NCI-H2196 treated with DMSO at 0.1 percent for 48 hours (cell line): ENCODE data around the gene ACOT7.
"Not testable (repeated sequence)": the region's sequence is repeated elsewhere in the genome, so short reads cannot be mapped to it uniquely, and the experiment has no call there.

Source experiments
- DNase-seq: peaks from one replicate; lab custom pipeline; 2025; ENCODE audit not compliant: unreplicated experiment; lab: John Stamatoyannopoulos, UW

Gene ACOT7

GRCh38 chr1:6316240-6317097, 77.1 kb downstream of the ACOT7 start:
- DNase-seq: no peak

- DNase-seq: no peak
These were observed 79.1 kb downstream of the ACOT7 start for GRCh38 chr1:6314503-6314902.

GRCh38 chr1:6313393-6314200, 80.0 kb downstream of the ACOT7 start:
- no peak for DNase-seq

DNA sequence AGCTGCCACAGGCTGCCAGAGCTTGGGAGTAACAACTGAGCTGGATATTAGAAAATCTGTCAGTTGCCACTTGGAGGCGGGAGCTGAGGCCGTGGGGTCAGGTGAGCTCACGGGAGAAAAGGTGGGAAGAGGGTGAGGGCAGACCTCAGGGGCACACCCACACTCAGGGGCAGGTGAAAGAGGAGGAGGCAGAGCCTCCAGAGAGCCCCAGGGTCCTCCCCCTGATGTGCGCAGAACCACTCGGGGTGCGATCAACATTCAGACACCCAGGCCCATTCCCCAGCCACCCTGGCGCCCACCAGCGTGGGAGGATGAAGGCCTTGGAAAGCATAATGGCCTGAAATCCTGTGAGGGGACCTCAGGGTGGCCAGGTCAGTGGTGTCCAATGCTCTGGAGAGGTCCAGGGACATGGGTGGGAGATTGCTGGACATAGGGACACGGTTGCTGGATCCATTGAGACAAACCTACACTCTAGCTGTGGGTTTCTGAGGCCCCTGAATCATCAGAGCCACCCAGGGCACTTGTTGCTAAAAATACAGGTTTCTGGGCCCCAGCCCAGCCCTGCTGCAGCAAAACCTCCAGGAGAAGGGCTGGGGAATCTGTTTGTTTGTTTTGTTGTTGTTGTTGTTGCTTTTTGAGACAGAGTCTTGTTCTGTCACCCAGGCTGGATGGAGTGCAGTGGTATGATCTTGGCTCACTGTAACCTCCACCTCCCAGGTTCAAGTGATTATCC, 83.3 kb downstream of the ACOT7 start:
- DNase-seq: no peak

DNA sequence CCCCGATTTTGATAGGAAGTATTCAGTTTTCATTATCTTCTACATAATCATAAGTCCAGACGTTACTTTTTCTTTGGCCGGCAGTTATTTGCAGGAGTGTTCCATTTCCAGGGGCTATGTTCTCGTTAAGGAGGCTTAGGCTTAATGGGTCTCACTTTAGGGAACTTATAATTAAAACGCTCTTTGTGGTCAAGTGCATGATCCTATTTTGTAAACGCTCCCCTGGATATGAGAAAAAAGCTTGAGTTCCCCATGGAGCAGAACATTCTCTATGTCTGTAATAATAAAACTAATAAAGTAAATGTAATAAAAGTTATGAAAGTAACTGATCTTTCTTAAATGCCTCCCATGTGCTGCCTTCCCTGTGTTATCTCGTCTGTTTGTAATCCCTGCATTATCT, 84.0 kb downstream of the ACOT7 start:
- DNase-seq: no peak

GRCh38 chr1:6308449-6308848, 85.1 kb downstream of the ACOT7 start:
- no peak for DNase-seq

- not testable (repeated sequence) for DNase-seq
These were observed 85.9 kb downstream of the ACOT7 start for GRCh38 chr1:6307682-6308081.

DNA sequence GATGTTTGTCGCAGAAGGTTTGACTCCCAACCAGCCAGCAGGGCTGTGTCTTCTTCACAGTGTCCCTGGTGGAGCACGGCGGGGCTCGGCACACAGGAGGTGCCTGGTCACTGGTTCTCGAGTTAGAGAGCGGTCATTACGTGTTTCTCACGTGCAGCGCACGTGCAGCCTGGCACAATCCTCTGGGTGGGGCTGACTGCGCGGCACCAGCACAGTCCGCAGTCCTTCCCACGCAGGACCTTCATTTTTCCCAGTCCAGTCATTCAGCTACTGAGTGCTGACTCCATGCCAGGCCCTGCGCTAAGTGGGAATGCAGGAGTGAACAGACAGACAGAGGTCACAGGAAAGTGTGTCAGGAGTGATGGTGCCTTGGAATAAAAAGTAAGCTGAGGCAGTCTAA, 86.5 kb downstream of the ACOT7 start:
- no peak for DNase-seq

DNA sequence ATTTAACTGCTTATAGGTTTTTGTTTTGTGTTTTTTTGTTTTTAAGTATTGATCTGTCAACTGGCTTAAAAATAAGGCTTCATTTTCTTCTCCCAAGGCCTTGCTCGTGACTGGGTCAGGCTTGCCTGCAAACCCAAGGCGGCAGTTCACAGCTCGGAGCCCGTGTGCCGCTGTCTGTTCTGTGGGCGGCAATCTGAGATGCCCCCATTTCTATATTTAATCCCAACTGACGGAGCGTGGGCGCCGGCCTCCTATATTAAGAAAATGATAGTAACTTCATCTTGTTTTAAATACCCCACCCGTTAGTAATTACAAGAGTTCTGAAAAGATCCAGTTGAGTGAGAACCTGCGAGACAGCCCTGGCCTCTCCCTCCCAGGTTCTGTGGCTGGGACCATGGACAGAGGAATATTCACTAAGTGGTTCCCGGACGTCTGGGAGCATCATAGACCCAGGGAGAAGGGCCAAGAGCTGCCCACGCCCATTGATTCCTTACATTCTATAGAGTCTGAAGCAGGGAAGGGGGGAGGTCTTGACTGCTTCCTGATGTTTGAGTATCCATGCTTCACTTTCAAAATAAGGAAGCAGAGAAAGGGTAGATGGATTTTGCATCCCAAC, 90.1 kb downstream of the ACOT7 start:
- no peak for DNase-seq

- DNase-seq: no peak
These were observed 91.0 kb downstream of the ACOT7 start for GRCh38 chr1:6302568-6302967.

DNA sequence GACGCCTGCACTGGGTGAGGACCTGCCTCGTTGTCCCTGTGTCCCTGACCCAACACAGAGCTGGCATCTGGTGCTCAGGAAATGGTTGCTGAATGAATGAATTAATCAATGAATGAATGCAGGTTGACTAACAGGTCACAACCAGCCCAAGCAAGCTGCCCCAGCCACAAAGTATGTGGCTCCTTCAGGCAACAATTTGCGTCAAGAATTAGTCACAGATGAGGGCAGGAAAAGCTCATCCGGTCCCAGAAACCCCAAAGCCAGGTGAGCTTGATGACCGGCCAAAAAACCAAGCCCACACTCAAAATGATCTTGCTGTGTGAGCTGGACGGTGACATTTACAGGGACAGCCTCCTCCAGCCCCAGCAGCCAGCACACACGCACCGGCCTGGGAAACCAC, 92.0 kb downstream of the ACOT7 start:
- DNase-seq: no peak

DNA sequence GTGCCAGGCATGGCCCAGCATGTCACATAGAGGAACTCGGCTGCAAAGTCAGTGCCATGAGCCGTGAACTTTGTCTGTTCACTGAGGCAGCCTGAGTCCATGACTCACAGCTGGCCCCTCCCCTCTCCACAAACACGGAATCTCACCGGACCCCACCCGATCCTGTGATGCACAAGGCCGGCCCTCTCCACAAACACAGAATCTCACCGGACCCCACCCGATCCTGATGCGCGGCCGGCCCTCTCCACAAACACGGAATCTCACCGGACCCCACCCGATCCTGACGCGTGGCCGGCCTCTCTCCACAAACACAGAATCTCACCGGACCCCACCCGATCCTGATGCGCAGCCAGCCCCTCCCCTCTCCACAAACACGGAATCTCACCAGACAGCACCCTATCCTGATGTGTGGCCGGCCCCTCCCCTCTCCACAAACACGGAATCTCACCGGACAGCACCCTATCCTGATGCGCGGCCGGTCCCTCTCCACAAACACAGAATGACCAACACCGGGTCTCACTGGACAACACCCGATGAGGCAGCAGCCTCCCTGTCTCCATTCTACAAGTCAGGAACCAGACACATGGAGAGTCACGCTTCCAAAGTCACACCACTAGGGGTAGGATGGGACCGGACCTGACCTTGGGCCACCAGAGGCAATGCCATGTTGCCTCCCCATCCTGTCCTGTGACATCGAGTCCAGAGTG, 93.1 kb downstream of the ACOT7 start:
- DNase-seq: no peak

DNA sequence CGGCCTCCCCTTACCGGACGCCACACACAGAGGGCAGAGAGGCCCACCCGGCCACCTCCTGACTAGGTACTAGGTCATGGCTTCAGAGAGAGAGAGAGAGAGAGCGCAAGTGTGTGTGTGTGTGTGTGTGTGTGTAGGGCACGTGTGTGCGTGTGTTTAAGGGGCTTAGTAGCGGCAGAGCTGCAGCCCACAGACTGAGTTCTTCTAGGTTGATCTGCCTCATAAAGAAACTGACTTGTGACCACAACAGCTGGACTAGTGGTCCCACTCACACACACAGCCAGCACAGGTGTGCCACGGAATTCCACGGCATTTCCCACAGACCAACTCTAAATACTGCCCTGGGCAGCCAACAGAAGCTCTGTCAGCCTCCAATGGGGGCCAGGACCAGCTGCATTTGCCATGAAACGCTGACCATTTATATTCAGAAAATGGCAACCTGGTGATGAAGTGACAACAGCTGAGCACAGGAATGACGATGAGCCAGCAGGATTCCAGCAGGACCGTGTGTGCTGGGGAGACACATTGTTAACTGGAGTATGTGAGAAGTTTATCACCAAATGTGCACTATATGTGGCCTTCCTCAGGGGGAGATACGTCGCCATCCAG, 93.9 kb downstream of the ACOT7 start:
- DNase-seq: no peak

- DNase-seq: no peak
These were observed 94.6 kb downstream of the ACOT7 start for GRCh38 chr1:6298940-6299465.

- no peak for DNase-seq
These were observed 95.0 kb downstream of the ACOT7 start for GRCh38 chr1:6298530-6298929.

- DNase-seq: no peak
These were observed 97.7 kb downstream of the ACOT7 start for GRCh38 chr1:6295910-6296309.

- DNase-seq: no peak
These were observed 98.5 kb downstream of the ACOT7 start for GRCh38 chr1:6294890-6295556.

DNA sequence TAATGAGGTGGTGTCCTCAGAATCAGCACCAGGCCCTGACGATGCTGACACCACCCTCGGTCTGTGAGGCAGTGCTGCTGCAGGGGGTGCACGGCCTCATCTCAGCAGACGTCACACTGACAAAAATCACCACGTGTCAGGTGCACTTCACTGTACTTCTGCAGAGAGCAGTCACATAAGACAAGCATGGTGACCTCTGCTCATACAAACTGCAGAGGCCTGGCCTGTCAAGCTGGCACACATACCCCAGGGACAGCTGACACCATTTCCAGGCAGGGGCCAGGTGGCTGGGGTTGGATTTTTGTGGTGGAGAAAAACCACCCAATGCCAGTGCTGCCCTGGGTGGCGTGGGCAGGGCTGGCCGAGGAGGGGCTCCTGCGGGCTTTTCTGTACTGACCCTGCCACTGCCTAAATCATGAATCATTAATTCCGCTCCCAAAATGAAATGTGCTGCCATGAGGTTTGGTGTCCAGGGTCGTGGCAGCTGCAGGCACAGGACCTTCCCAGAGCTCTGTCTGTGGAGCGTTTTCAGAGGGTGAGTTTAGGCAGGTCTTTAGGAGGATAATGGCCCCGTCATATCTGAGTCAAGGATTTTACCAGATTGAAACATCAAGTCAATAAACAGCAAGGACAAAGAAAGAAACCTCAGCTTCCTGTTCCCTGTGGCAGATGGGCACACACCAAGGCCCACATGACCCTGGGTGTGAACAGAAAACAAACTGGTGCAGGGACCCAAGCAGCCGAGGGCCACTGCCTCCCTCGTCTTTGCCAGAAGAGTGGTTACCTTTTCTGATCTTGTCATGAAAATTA, 99.3 kb downstream of the ACOT7 start:
- no peak for DNase-seq
